Activated naive CD8-positive, alpha-beta T cell treated with anti-CD3 and anti-CD28 coated beads, Interleukin-2, amount 10 ng/mL, durations not matched to agents 7 days and 5 days (primary cell): ENCODE data around the gene ST3GAL3. TPM values are rescaled to one million over a fixed set of nuclear protein-coding genes. Genes with fewer than 3 reads are reported as not detected.

Experiments
- ATAC-seq: fragments of 150-1000 bp; cut with Tn5 transposase; one replicate; pipeline ENCODE4 v1.10.0; 2021; ENCODE audit warnings: low read depth, moderate library complexity
- POLR2A ChIA-PET: fragments of 350-600 bp; sonication (Branson Sonifier 250); formaldehyde crosslinking; loops from one replicate; lab custom pipeline; 2021; ENCODE audit warnings: antibody characterized with exemption; lab: Charles Lee
- DNase-seq: peaks from one replicate; pipeline ENCODE4 v3.0.0; 2021
- H3K27ac Mint-ChIP-seq: one replicate; pipeline ENCODE4 v1.8.0; 2022; ENCODE audit warnings: mild to moderate bottlenecking, mixed read lengths
- H3K27me3 Mint-ChIP-seq: one replicate; pipeline ENCODE4 v1.8.0; 2022; ENCODE audit warnings: mild to moderate bottlenecking, moderate library complexity, mixed read lengths
- H3K36me3 Mint-ChIP-seq: one replicate; pipeline ENCODE4 v1.8.0; 2021; ENCODE audit warnings: mild to moderate bottlenecking, mixed read lengths
- H3K4me1 Mint-ChIP-seq: one replicate; pipeline ENCODE4 v1.8.0; 2021; ENCODE audit warnings: mixed read lengths
- H3K4me3 Mint-ChIP-seq: one replicate; pipeline ENCODE4 v1.8.0; 2022; ENCODE audit warnings: mild to moderate bottlenecking, moderate library complexity, mixed read lengths
- H3K9me3 Mint-ChIP-seq: one replicate; pipeline ENCODE4 v1.8.0; 2021; ENCODE audit warnings: mixed read lengths
- total RNA-seq, 2 experiments: library from RNA; stranded (reverse); gene quantifications; one replicate each; pipeline ENCODE4 v1.2.3, GENCODE V29; 2021

ST3GAL3 gene
- total RNA-seq, 2 experiments from 2014 or later, result 20.8 TPM

DNA sequence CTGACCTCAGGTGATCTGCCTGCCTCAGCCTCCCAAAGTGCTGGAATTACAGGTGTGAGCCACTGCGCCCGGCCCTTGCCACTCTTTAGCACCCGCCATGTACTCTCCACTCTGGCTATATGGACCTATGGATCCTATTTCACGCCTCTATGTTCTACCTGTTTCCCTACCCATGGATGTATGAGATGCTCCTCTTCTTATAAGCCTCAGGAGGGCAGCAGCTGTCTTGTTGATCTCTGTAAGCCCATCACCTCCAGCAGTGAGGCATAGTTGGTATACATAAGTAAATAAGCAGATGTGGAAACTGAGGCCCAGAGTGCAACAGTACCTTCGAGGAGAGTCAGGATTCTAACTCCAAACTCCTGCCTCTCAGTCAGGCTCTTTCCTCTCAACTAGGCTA lies 201.5 kb downstream of the ST3GAL3 start:
- no peak for DNase-seq
- H3K27me3 Mint-ChIP-seq, result no peaks in the 10 kb centered on the region
- H3K4me3 Mint-ChIP-seq, result no peak overlapping the region
- no peaks in the 10 kb centered on the region for H3K9me3 Mint-ChIP-seq
- ATAC-seq, result no peak
- no peak overlapping the region for H3K27ac Mint-ChIP-seq
- no peaks in the 10 kb centered on the region for H3K36me3 Mint-ChIP-seq
- H3K4me1 Mint-ChIP-seq, result peaks cover 2% of the 10 kb centered on the region
- POLR2A ChIA-PET, result no interaction called here

DNA sequence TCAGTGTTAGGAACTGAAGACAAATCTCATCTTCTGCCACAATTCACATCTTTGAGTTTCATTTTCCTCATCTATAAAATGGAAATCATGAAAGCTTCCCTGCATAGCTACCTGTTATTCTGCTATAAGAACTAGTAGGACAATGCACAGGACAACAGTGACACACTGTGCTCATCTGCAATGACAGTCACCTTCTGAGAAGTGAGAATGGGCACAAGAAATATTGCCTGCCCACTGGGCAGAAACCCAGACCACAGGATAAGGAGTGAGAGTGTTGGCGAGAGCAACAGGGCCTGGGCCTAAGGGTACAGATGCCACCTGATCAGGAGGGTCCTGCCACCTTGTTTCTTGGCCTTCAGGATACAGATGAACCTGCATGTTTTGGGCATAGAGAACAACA lies 203.0 kb downstream of the ST3GAL3 start:
- Mint-ChIP-seq H3K4me3 (no peak overlapping the region), H3K9me3 (no peaks in the 10 kb centered on the region), H3K36me3 (no peaks in the 10 kb centered on the region), H3K27me3 (no peaks in the 10 kb centered on the region), H3K4me1 (peaks cover 2% of the 10 kb centered on the region), H3K27ac (no peak overlapping the region)
- POLR2A ChIA-PET, result interaction anchor here (0.7 kb wide), 1 partner anchor 144 kb away, joined by 3 read pairs; no protein-coding TSS in a partner anchor
- ATAC-seq (no peak), DNase-seq (no peak)

DNA sequence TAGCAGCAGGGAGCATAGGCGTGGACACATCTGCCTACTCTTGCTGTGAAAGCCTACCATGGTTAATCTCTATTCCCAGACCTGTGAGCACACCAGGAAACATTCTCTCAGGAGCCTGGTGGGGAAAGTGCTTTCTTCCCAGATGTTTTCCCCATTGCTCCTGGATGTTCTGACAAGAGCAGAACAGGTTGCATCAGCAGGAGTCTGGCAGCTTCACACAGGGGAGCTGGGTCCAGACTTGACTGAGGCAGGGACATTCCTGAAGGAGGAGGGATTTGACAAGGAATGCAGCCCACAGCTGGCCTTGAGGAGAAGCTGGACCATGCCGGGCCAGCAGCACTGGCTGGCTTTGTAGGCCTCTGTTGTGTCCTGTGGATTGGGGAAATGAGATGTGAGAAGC lies 205.3 kb downstream of the ST3GAL3 start:
- DNase-seq (no peak), ATAC-seq (no peak)
- no peaks in the 10 kb centered on the region for H3K9me3 Mint-ChIP-seq
- H3K4me1 Mint-ChIP-seq, result no peaks in the 10 kb centered on the region
- no peak overlapping the region for H3K27ac Mint-ChIP-seq
- H3K27me3 Mint-ChIP-seq, result no peaks in the 10 kb centered on the region
- H3K4me3 Mint-ChIP-seq, result no peak overlapping the region
- POLR2A ChIA-PET, result no interaction called here
- H3K36me3 Mint-ChIP-seq, result no peaks in the 10 kb centered on the region

DNA sequence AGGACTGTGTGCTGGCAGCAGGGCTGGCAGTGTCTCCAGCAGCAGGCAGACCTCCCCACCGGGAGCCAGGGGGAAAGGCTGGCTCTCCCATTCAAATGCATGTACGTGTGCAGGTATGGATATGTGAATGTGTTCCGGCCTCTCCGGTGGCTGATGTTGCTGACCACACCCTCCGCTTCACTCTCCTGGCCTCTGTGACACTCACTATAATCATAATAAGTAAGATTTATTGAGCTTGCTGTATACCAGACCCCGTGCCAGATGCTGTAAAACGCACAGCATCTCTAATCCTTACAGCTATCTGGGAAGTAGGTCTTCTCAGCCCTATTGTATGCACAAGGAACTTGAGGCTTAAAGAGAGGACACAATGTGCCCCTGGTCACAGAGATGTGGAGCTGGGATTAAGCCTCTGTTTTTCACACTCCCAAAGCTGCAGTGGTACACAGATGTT lies 205.7 kb downstream of the ST3GAL3 start:
- DNase-seq, result no peak
- Mint-ChIP-seq H3K27ac (no peak overlapping the region), H3K4me3 (no peak overlapping the region), H3K9me3 (no peaks in the 10 kb centered on the region), H3K27me3 (no peaks in the 10 kb centered on the region), H3K4me1 (no peaks in the 10 kb centered on the region), H3K36me3 (no peaks in the 10 kb centered on the region)
- POLR2A ChIA-PET, result no interaction called here
- ATAC-seq, result no peak

DNA sequence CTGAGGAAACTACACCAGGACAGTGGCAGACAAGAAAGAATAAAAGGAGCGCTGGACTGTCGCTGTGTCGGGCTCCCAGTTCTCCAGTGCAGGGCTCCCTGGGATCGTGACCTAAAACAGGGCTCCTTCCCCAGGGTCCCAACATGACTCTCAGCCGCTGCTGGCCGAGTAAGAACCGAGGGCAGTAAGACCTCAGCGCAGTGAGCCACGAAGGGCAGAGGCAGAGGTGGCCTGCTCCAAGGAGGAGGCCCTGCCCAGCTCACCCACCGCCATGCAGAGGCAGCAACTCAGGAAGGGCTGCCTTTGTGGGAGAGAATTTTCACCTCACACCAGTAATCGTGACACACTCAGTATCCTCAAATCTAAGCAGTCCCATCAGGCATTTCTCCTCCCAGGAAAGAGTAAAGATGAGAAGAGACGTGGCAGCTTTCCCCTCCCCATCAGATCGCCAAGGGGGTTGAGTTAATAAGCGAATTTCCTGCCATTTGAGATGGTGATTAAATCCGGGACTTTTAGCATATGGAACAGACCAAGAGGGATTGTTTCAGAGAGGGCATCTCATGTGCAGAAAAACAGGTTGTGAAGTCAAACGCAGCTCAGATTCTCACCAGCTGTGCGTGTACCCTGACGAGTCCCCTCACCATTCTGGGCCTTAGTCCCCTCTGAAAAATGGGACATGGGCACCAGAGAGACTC lies 206.5 kb downstream of the ST3GAL3 start:
- ATAC-seq (no peak), DNase-seq (no peak)
- Mint-ChIP-seq H3K36me3 (no peaks in the 10 kb centered on the region), H3K27ac (no peak overlapping the region), H3K27me3 (no peaks in the 10 kb centered on the region), H3K9me3 (no peaks in the 10 kb centered on the region), H3K4me1 (no peaks in the 10 kb centered on the region), H3K4me3 (no peak overlapping the region)
- POLR2A ChIA-PET, result no interaction called here

DNA sequence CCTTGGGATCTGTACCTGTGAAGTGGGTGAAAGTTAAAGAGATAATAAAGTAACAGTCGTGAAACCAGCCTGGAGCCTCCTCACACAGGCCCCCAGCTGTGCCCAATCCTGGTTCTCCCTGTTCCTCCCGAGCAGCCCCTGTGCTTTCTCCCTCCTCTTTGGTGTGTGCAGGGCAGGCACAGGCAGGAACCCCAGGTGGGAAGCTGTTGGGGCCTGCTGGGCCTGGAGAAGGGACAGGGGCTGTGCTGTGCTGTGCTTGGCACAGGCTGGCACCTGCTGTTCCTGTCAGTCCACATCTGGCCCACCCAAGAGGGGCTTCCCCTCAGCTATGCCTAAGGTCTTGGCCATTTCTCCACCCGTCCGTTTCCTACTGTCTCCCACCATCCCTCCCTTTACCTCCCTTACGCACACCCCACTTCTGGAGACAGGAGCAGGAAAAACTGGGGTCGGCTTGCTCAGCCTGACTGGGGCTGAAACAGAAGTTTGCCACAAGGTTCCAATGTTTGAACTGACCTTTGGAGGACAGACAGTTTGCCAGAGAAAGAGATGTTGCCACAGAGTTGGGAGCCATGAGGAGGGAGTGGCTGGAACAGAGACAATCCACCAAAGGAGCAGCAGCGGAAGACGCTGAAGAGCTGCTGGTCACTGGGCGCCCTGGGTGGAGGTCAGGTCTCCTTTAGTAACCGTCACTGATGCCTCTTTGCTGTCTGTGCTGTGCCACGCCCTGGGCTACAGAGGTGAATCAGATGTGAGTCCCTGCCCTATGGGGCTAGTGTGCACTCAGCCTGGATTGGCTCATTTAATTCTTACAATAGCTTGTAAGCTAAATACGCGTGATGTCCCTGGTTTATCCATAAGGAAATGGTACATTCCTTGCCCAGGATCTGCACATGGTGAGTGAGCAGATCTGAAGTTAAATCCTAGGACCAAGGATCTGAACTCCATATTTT lies 207.5 kb downstream of the ST3GAL3 start:
- H3K9me3 Mint-ChIP-seq, result no peaks in the 10 kb centered on the region
- no peak for DNase-seq
- no peak overlapping the region for H3K4me3 Mint-ChIP-seq
- no peak overlapping the region for H3K27ac Mint-ChIP-seq
- ATAC-seq, result no peak
- POLR2A ChIA-PET, result no interaction called here
- H3K36me3 Mint-ChIP-seq, result no peaks in the 10 kb centered on the region
- no peaks in the 10 kb centered on the region for H3K27me3 Mint-ChIP-seq
- H3K4me1 Mint-ChIP-seq, result peaks cover 7% of the 10 kb centered on the region

DNA sequence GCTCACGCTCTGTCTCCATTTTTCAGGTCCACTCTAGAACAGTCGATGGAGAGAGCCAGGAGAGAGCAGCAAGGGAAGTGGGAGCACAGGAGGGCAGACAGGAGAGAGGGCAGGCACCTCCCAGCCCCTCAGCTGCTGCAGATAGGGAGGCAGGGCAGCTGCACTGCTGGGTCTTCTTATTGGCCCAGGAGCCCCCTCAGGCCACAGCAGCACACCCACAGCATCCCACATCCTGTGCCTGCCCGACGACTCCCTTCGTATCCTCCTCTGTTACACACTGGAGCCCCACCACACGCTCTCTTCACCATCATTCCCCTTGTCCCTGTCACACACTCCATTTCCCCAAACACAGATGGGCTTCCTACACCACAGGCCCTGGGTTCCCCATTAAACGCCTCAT lies 212.6 kb downstream of the ST3GAL3 start:
- DNase-seq (no peak), ATAC-seq (peak; percentile 60)
- H3K9me3 Mint-ChIP-seq, result no peaks in the 10 kb centered on the region
- H3K4me3 Mint-ChIP-seq, result peak overlapping the region; percentile 33
- H3K27me3 Mint-ChIP-seq, result no peaks in the 10 kb centered on the region
- H3K36me3 Mint-ChIP-seq, result no peaks in the 10 kb centered on the region
- peaks cover 12% of the 10 kb centered on the region for H3K4me1 Mint-ChIP-seq
- POLR2A ChIA-PET, result no interaction called here
- peak overlapping the region; percentile 16 for H3K27ac Mint-ChIP-seq

DNA sequence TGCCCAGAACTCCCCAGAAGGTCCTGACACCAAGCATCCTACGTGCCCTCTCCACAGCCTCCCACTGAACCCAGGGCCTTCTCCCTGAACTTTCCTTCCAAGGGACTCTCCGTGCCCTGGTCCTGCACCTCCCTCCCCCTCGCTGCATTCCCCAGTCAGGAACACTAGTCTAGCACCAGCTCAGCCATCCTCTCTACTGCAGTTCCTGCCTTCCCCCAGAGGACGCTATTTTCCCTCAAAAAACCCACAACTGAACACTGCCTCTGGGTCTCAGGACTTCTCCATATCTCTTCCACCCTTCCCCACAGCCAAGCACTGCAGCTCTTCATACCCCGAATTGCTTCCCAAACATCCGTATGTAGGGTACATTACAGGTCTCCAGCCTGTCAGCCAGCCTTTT lies 213.7 kb downstream of the ST3GAL3 start:
- POLR2A ChIA-PET, result no interaction called here
- DNase-seq (no peak), ATAC-seq (no peak)
- no peaks in the 10 kb centered on the region for H3K9me3 Mint-ChIP-seq
- peaks cover 12% of the 10 kb centered on the region for H3K4me1 Mint-ChIP-seq
- H3K27me3 Mint-ChIP-seq, result no peaks in the 10 kb centered on the region
- no peaks in the 10 kb centered on the region for H3K36me3 Mint-ChIP-seq
- H3K4me3 Mint-ChIP-seq, result no peak overlapping the region
- H3K27ac Mint-ChIP-seq, result peak overlapping the region; percentile 28

DNA sequence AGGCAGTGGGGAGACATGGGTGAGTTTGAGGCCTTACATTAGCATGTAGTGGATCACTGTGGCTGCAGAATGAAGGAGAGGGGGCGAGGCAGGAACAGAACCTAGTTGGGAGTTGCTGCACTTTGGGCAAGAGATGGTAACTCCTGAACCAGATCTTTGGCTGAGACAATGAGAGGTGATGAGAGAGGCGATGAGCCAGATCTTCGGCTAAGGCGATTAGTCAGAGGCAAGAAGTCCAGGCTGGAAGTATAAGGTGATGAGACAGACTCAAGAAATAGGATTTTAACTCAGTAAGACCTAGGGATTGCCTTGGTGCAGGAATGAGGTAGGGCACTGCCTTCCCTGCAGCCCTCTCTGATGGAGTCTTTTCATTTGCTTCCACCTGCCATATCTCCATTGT lies 217.2 kb downstream of the ST3GAL3 start:
- no peak for ATAC-seq
- Mint-ChIP-seq H3K36me3 (no peaks in the 10 kb centered on the region), H3K27ac (no peak overlapping the region), H3K4me3 (no peak overlapping the region), H3K27me3 (no peaks in the 10 kb centered on the region), H3K4me1 (peaks cover 8% of the 10 kb centered on the region), H3K9me3 (no peaks in the 10 kb centered on the region)
- POLR2A ChIA-PET, result no interaction called here
- DNase-seq, result no peak

DNA sequence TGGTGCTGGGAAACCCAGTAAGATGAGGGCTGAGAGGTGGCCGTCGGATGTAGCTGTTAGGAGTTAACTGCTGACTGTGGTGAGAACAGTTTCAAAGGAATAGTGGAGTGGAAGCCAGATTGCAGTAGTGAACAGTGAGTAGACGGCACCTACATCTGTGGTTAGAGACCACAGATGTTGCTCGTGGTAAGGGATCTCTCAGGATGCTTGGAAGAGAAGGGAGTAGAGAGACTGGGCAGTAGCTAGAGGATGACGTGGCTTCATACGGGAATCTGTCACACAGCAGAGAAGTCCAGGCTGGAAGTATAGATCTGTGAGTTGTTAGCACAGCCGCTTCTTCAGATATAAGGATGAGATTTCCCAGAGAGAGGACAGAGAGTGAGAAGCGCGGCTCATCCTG lies 218.5 kb downstream of the ST3GAL3 start:
- H3K4me1 Mint-ChIP-seq, result peaks cover 1% of the 10 kb centered on the region
- H3K4me3 Mint-ChIP-seq, result no peak overlapping the region
- H3K9me3 Mint-ChIP-seq, result no peaks in the 10 kb centered on the region
- DNase-seq, result no peak
- H3K36me3 Mint-ChIP-seq, result no peaks in the 10 kb centered on the region
- H3K27ac Mint-ChIP-seq, result no peak overlapping the region
- no peak for ATAC-seq
- H3K27me3 Mint-ChIP-seq, result no peaks in the 10 kb centered on the region
- POLR2A ChIA-PET, result no interaction called here

DNA sequence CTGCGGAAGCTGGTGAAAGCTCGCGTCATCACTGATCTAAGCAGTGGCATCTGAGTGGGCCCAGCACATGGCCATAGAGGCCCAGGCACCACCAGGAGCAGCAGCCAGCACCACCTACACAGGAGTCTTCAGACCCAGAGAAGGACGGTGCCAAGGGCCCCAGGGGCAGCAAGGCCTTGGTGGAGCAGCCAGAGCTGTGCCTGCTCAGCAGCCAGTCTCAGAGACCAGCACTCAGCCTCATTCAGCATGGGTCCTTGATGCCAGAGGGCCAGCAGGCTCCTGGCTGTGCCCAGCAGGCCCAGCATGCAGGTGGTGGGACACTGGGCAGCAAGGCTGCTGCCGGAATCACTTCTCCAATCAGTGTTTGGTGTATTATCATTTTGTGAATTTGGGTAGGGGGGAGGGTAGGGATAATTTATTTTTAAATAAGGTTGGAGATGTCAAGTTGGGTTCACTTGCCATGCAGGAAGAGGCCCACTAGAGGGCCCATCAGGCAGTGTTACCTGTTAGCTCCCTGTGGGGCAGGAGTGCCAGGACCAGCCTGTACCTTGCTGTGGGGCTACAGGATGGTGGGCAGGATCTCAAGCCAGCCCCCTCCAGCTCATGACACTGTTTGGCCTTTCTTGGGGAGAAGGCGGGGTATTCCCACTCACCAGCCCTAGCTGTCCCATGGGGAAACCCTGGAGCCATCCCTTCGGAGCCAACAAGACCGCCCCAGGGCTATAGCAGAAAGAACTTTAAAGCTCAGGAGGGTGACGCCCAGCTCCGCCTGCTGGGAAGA lies 223.0 kb downstream of the ST3GAL3 start:
- DNase-seq (no peak), ATAC-seq (no peak)
- Mint-ChIP-seq H3K4me1 (peaks cover 10% of the 10 kb centered on the region), H3K9me3 (no peaks in the 10 kb centered on the region), H3K27ac (no peak overlapping the region), H3K27me3 (peaks cover 16% of the 10 kb centered on the region), H3K4me3 (no peak overlapping the region), H3K36me3 (no peaks in the 10 kb centered on the region)
- POLR2A ChIA-PET, result interaction anchor here (1.0 kb wide), 1 partner anchor 15 kb away, joined by 3 read pairs; no protein-coding TSS in a partner anchor

DNA sequence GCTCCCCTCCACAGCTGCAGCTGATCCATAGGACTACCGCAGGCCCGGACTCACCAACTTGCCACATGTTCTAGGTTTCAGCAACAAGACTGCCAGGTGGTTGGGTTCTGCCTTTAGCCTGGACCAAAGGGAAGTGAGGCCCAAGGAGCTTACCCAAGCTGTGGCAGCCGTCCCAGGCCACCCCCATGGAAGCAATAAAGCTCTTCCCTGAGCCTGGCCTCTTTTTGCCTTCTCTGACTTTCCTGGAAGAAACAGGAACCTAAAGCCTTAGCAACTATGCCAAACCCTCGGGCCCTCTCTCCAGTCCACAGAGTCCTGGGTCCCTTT lies 223.6 kb downstream of the ST3GAL3 start:
- DNase-seq, result no peak
- no peak overlapping the region for H3K4me3 Mint-ChIP-seq
- H3K9me3 Mint-ChIP-seq, result no peaks in the 10 kb centered on the region
- peaks cover 10% of the 10 kb centered on the region for H3K4me1 Mint-ChIP-seq
- H3K36me3 Mint-ChIP-seq, result no peaks in the 10 kb centered on the region
- ATAC-seq, result no peak
- H3K27me3 Mint-ChIP-seq, result peaks cover 20% of the 10 kb centered on the region
- POLR2A ChIA-PET, result interaction anchor here (1.0 kb wide), 1 partner anchor 15 kb away, joined by 3 read pairs; no protein-coding TSS in a partner anchor
- no peak overlapping the region for H3K27ac Mint-ChIP-seq
